SU-DHL-6 (cell line): Measurements from ENCODE around the gene BMPR1A.

ENCODE experiments used
- H2AFZ ChIP-seq: fragments of 200-600 bp; sonication (generic); 2 replicates; pipeline ENCODE4 v1.6.1; 2014; ENCODE audit warnings: low read depth, mild to moderate bottlenecking, moderate library complexity, mixed read lengths, antibody characterized with exemption, low read length; ENCODE audit not compliant: severe bottlenecking
- H3F3A ChIP-seq: fragments of 200-600 bp; shearing (Covaris generic); 2 replicates; pipeline ENCODE4 v1.6.0; 2016; ENCODE audit warnings: antibody characterized with exemption, mild to moderate bottlenecking; ENCODE audit not compliant: insufficient read depth
- H3K27ac ChIP-seq: fragments of 200-600 bp; sonication (generic); 2 replicates; pipeline ENCODE4 v1.5.1; 2016; ENCODE audit warnings: low read depth, mild to moderate bottlenecking, low read length, moderate library complexity, mixed read lengths
- H3K27me3 ChIP-seq: fragments of 200-600 bp; sonication (generic), shearing (Covaris generic); 2 replicates; pipeline ENCODE4 v1.6.0; 2014; ENCODE audit warnings: mild to moderate bottlenecking, low read length
- H3K36me3 ChIP-seq: fragments of 200-600 bp; sonication (generic); 2 replicates; pipeline ENCODE4 v1.6.1; 2014; ENCODE audit warnings: mild to moderate bottlenecking, low read length, mixed read lengths
- H3K4me2 ChIP-seq: fragments of 300-600, 200-600 bp; shearing (Covaris generic), sonication (generic); 2 replicates; pipeline ENCODE4 v1.6.0; 2014; ENCODE audit warnings: low read length, low read depth, mild to moderate bottlenecking; ENCODE audit not compliant: poor library complexity, severe bottlenecking
- H3K4me3 ChIP-seq: fragments of 200-600 bp; sonication (generic); 2 replicates; pipeline ENCODE4 v1.5.1; 2014; ENCODE audit warnings: antibody characterized with exemption, low read length, mild to moderate bottlenecking, mixed read lengths; ENCODE audit not compliant: insufficient read depth, poor library complexity, severe bottlenecking
- H3K79me2 ChIP-seq: fragments of 200-600 bp; sonication (generic); 2 replicates; pipeline ENCODE4 v1.6.1; 2014; ENCODE audit warnings: mild to moderate bottlenecking, low read length, moderate library complexity; ENCODE audit not compliant: insufficient read depth
- H3K9ac ChIP-seq: fragments of 200-600 bp; sonication (generic); 2 replicates; pipeline ENCODE4 v1.7.0; 2014; ENCODE audit warnings: mild to moderate bottlenecking, low read length
- H3K9me2 ChIP-seq: fragments of 200-600 bp; sonication (generic); replicated peaks from 2 replicates; pipeline ENCODE4 v1.6.1; 2014; ENCODE audit warnings: low read length; ENCODE audit not compliant: insufficient read depth
- H3K9me3 ChIP-seq: fragments of 200-600 bp; sonication (generic); 2 replicates; pipeline ENCODE4 v1.6.1; 2014; ENCODE audit warnings: low read length, mixed read lengths; ENCODE audit not compliant: insufficient read depth
- H4K20me1 ChIP-seq: fragments of 200-600 bp; sonication (generic); 2 replicates; pipeline ENCODE4 v1.6.1; 2014; ENCODE audit warnings: low read depth, mild to moderate bottlenecking, antibody characterized with exemption, low read length, moderate library complexity, mixed read lengths
- CTCF ChIP-seq: fragments of 200-600 bp; sonication (generic); IDR thresholded peaks from one replicate; pipeline ENCODE4 v1.5.1; 2017; ENCODE audit warnings: antibody characterized with exemption, mild to moderate bottlenecking, low read length, moderate library complexity; ENCODE audit not compliant: insufficient read depth, poor library complexity, severe bottlenecking
- EZH2phosphoT487 ChIP-seq: fragments of 200-600 bp; sonication (generic), shearing (Covaris generic); conservative IDR thresholded peaks from 2 replicates; pipeline ENCODE4 v1.6.1; 2018; ENCODE audit warnings: mild to moderate bottlenecking, antibody characterized with exemption, low read length, moderate library complexity, mixed read lengths

BMPR1A gene

DNA sequence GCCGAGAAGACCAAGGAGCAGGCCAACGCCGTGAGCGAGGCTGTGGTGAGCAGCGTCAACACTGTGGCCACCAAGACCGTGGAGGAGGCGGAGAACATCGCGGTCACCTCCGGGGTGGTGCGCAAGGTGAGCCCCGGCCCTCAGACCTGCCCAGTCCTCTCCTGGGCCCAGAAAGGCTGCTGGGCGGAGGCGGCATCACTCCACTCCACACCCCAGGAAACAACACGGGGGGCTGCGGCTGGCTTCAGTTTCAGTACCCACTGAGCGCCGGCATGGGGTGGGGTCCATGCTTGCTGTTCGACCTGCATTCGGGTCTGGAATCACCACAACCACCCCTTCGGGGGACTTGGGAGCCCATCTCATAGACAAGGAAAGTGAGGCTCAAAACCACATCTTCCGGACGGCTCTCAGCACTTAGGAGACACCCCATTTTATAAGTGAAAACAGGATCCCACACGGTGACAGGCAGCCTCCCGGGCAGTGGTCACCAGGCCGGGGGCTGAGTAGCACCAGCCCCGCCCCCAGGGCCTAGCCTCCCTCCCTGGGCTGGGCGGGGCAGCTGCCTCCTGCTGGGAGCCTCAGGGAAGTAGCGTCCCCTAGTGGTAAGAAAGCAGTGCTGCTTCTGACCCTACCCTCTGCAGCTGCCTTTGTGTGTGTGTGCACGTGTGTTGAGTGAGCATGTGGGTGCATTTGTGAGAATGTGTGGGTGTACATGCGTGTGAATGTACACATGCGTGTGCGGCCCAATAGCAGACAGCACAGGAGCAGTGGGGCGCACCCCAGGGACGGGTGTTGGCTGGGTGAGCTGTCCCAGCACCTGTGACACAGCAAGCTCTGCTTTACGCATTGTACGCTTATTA is 203.8 kb downstream of the BMPR1A start:
- no peak overlapping the region for H3K27ac ChIP-seq
- no peaks in the 10 kb centered on the region for H3K9me3 ChIP-seq
- H3K9me2 ChIP-seq, result no peaks in the 10 kb centered on the region
- no peak overlapping the region for H3K4me2 ChIP-seq
- H3K36me3 ChIP-seq, result no peaks in the 10 kb centered on the region
- H3F3A ChIP-seq, result no peaks in the 10 kb centered on the region
- H4K20me1 ChIP-seq, result no peaks in the 10 kb centered on the region
- H2AFZ ChIP-seq, result no peak overlapping the region
- TF ChIP-seq EZH2phosphoT487, result no peak
- peak; percentile 70 for TF ChIP-seq CTCF
- no peak overlapping the region for H3K4me3 ChIP-seq
- no peak overlapping the region for H3K9ac ChIP-seq
- no peaks in the 10 kb centered on the region for H3K27me3 ChIP-seq
- no peaks in the 10 kb centered on the region for H3K79me2 ChIP-seq

DNA sequence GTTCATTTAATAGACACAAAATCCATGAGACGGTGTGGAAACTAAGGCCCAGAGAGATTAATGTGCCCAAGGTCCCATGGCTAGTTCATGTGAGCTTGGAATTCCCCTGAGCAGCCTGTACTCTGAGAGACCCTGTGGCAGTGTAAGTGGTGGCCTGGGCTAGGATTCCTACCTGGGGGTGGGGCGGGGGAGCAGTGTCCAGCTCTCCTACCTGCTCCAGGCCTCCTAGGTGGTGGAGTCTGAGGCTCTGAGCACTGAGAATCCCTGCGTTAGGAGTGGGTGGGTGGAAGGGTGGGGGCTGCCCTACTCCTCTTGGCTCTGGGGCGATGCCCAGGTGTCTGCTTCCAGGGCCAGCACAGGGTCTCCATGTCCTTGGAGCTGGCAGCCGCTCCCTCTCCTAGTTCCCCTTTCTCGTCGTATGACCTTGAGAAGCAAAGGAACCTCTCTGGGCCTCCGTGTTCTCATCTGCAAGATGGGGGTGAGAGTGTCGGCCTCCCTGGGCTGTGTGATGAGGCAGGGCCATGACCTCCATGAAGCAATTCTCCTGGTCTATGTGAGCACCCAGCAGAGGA is 204.5 kb downstream of the BMPR1A start:
- Histone ChIP-seq H3K9me3 (no peaks in the 10 kb centered on the region), H3K36me3 (no peaks in the 10 kb centered on the region), H3F3A (no peaks in the 10 kb centered on the region), H2AFZ (no peak overlapping the region), H3K4me3 (no peak overlapping the region), H3K79me2 (no peaks in the 10 kb centered on the region), H3K27ac (no peak overlapping the region), H3K4me2 (no peak overlapping the region), H3K9ac (no peak overlapping the region), H4K20me1 (no peaks in the 10 kb centered on the region), H3K9me2 (no peaks in the 10 kb centered on the region), H3K27me3 (no peaks in the 10 kb centered on the region)
- TF ChIP-seq CTCF (no peak), EZH2phosphoT487 (no peak)

GRCh38 chr10:86961481-86962091 is 205.2 kb downstream of the BMPR1A start:
- Histone ChIP-seq H3K4me2 (no peak overlapping the region), H3K79me2 (no peaks in the 10 kb centered on the region), H3K27me3 (no peaks in the 10 kb centered on the region), H3K9me2 (no peaks in the 10 kb centered on the region), H3F3A (no peaks in the 10 kb centered on the region), H3K9me3 (no peaks in the 10 kb centered on the region), H2AFZ (no peak overlapping the region), H4K20me1 (no peaks in the 10 kb centered on the region), H3K9ac (no peak overlapping the region), H3K36me3 (no peaks in the 10 kb centered on the region), H3K27ac (no peak overlapping the region), H3K4me3 (no peak overlapping the region)
- TF ChIP-seq EZH2phosphoT487, result no peak
- TF ChIP-seq CTCF, result no peak
